ENCODE measurements around the gene DUOX1.

- no peak for TF ChIP-seq CTCF (conservative IDR thresholded peaks at IDR 0.05 in 1 of 2, IDR thresholded peaks at IDR 0.05 in 1 of 2; ENCODE audit: low read depth in 1 of 2, low read length in 2 of 2)
- no peak for TF ChIP-seq EZH2 (IDR thresholded peaks at IDR 0.05; ENCODE audit: low read length, missing control alignments)
Observed at GRCh38 chr15:45163508-45163856, 33.7 kb downstream of the DUOX1 start.
